HG03354 (cell line): ENCODE measurements around the gene CAMK2B.

Experiments
- ATAC-seq: cut with Tn5 transposase; IDR thresholded peaks from one replicate; pipeline ENCODE4 v1.9.1; 2021; ENCODE audit warnings: mild to moderate bottlenecking; ENCODE audit not compliant: unreplicated experiment, poor library complexity, severe bottlenecking

Gene CAMK2B

GRCh38 chr7:44223362-44224079 lies 101.9 kb downstream of the CAMK2B start:
- no peak for ATAC-seq

- no peak for ATAC-seq
These were observed 102.6 kb downstream of the CAMK2B start for GRCh38 chr7:44222776-44223261.

- ATAC-seq, result no peak
These were observed 103.3 kb downstream of the CAMK2B start for GRCh38 chr7:44222074-44222473.

- ATAC-seq, result no peak
These were observed 104.1 kb downstream of the CAMK2B start for GRCh38 chr7:44221231-44221791.

- no peak for ATAC-seq
These were observed 104.9 kb downstream of the CAMK2B start for GRCh38 chr7:44220358-44221112.

- ATAC-seq, result no peak
These were observed 105.4 kb downstream of the CAMK2B start for GRCh38 chr7:44220046-44220357.

- no peak for ATAC-seq
These were observed 105.9 kb downstream of the CAMK2B start for GRCh38 chr7:44219371-44220045.

GRCh38 chr7:44218418-44219201 lies 106.8 kb downstream of the CAMK2B start:
- no peak for ATAC-seq

GRCh38 chr7:44217852-44218402 lies 107.5 kb downstream of the CAMK2B start:
- ATAC-seq, result no peak

GRCh38 chr7:44217223-44217714 lies 108.1 kb downstream of the CAMK2B start:
- no peak for ATAC-seq

- ATAC-seq, result no peak
These were observed 108.7 kb downstream of the CAMK2B start for GRCh38 chr7:44216521-44217222.

- ATAC-seq, result no peak
These were observed 109.4 kb downstream of the CAMK2B start for GRCh38 chr7:44216019-44216418.

- no peak for ATAC-seq
These were observed 109.9 kb downstream of the CAMK2B start for GRCh38 chr7:44215531-44215930.

- ATAC-seq, result no peak
These were observed 111.5 kb downstream of the CAMK2B start for GRCh38 chr7:44213877-44214388.

GRCh38 chr7:44213206-44213876 lies 112.1 kb downstream of the CAMK2B start:
- no peak for ATAC-seq

GRCh38 chr7:44212581-44213184 lies 112.7 kb downstream of the CAMK2B start:
- no peak for ATAC-seq

GRCh38 chr7:44212018-44212417 lies 113.4 kb downstream of the CAMK2B start:
- ATAC-seq, result no peak
